HG02970 (cell line): ENCODE results near the gene PTPN1.
"Not testable (repeated sequence)": the region's sequence is repeated elsewhere in the genome, so short reads cannot be mapped to it uniquely, and the experiment has no call there.

Experiments
- ATAC-seq: cut with Tn5 transposase; IDR thresholded peaks from one replicate; pipeline ENCODE4 v1.9.1; 2021; ENCODE audit warnings: mild to moderate bottlenecking, moderate library complexity, moderate number of reproducible peaks; ENCODE audit not compliant: unreplicated experiment, low FRiP score

The PTPN1 gene

GRCh38 chr20:50478162-50478990 is 31.8 kb upstream of the PTPN1 start:
- ATAC-seq = no peak

- no peak for ATAC-seq
Observed at GRCh38 chr20:50481741-50482140, 28.4 kb upstream of the PTPN1 start.

- ATAC-seq = no peak
Observed at GRCh38 chr20:50482396-50482981, 27.7 kb upstream of the PTPN1 start.

GRCh38 chr20:50484271-50484976 is 25.8 kb upstream of the PTPN1 start:
- ATAC-seq = no peak

GRCh38 chr20:50487397-50487796 is 22.8 kb upstream of the PTPN1 start:
- no peak for ATAC-seq

- no peak for ATAC-seq
Observed at GRCh38 chr20:50488236-50488806, 21.9 kb upstream of the PTPN1 start.

- ATAC-seq = no peak
Observed at GRCh38 chr20:50491168-50491567, 19.0 kb upstream of the PTPN1 start.

- no peak for ATAC-seq
Observed at GRCh38 chr20:50491926-50492634, 18.1 kb upstream of the PTPN1 start.

GRCh38 chr20:50493881-50494253 is 16.3 kb upstream of the PTPN1 start:
- no peak for ATAC-seq

- ATAC-seq = no peak
Observed at GRCh38 chr20:50494428-50494827, 15.8 kb upstream of the PTPN1 start.

GRCh38 chr20:50496773-50497385 is 13.3 kb upstream of the PTPN1 start:
- no peak for ATAC-seq

- no peak for ATAC-seq
Observed at GRCh38 chr20:50498071-50498776, 12.0 kb upstream of the PTPN1 start.

- no peak for ATAC-seq
Observed at GRCh38 chr20:50499938-50500337, 10.2 kb upstream of the PTPN1 start.

- ATAC-seq = no peak
Observed at GRCh38 chr20:50501972-50502745, 8.0 kb upstream of the PTPN1 start.

GRCh38 chr20:50504231-50504823 is 5.9 kb upstream of the PTPN1 start:
- no peak for ATAC-seq

GRCh38 chr20:50506270-50506579 is 4.0 kb upstream of the PTPN1 start:
- no peak for ATAC-seq

- not testable (repeated sequence) for ATAC-seq
Observed at GRCh38 chr20:50507745-50508144, 2.4 kb upstream of the PTPN1 start.

- ATAC-seq = no peak
Observed at GRCh38 chr20:50508171-50508755, 1.9 kb upstream of the PTPN1 start.
